AG04449 (cell line): Measurements from ENCODE around the gene APOLD1.
"Not testable (repeated sequence)": the region's sequence is repeated elsewhere in the genome, so short reads cannot be mapped to it uniquely, and the experiment has no call there.

Experiments
- CTCF ChIA-PET: fragments of 350-600 bp; formaldehyde crosslinking; extraction: SDS; loops from one replicate; lab custom pipeline; 2021; ENCODE audit warnings: antibody characterized with exemption; lab: Yijun Ruan, JAX
- POLR2A ChIA-PET: fragments of 400-600, 350-600 bp; formaldehyde crosslinking; extraction: SDS; loops from one replicate; lab custom pipeline; 2020; ENCODE audit warnings: antibody characterized with exemption, inconsistent platforms; lab: Yijun Ruan, JAX
- DNase-seq: peaks from one replicate; pipeline ENCODE4 v3.0.0-alpha.2; 2010; ENCODE audit warnings: low read depth, low spot score
- H3K4me3 ChIP-seq: 2 replicates; pipeline ENCODE4 v1.5.1; 2011; ENCODE audit warnings: low read depth, mild to moderate bottlenecking, control low read depth, low read length
- CTCF ChIP-seq: IDR thresholded peaks from one replicate; pipeline ENCODE4 v1.5.1; 2011; ENCODE audit warnings: mild to moderate bottlenecking, moderate library complexity, low read length, control low read depth, inconsistent platforms; ENCODE audit not compliant: insufficient read depth; ENCODE audit errors: missing control alignments

The APOLD1 gene

GRCh38 chr12:12796928-12797793 lies 11.7 kb downstream of the APOLD1 start:
- H3K4me3 ChIP-seq, result no peak overlapping the region
- CTCF ChIA-PET, result interaction anchor here (1.5 to 7.1 kb wide), 3 partner anchors 9 to 119 kb away, joined by 5 to 64 read pairs (median 8); partner anchors contain the start of gene DDX47
- no peak for TF ChIP-seq CTCF
- DNase-seq, result no peak
- POLR2A ChIA-PET, result no interaction called here

DNA sequence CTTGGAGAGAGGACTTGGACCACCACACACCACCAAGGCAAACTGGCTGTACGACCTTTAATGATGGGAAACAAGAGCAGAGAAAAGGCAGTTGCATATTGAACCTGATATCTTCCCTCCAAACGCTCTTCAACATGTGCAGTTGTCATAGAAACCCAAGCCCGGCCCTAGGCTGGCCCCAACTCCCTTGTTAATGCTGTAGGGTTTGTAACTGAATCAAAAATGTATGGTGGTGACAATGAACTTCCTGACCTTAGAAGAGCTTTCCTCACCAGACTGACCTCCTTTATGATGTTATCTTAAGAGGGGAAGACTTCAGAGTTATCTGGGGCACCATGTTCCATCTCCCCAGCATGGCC lies 12.3 kb downstream of the APOLD1 start:
- no peak overlapping the region for H3K4me3 ChIP-seq
- POLR2A ChIA-PET, result no interaction called here
- no peak for DNase-seq
- CTCF ChIA-PET, result interaction anchor here (1.5 to 7.1 kb wide), 3 partner anchors 9 to 118 kb away, joined by 5 to 64 read pairs (median 8); partner anchors contain the start of gene DDX47
- no peak for TF ChIP-seq CTCF

DNA sequence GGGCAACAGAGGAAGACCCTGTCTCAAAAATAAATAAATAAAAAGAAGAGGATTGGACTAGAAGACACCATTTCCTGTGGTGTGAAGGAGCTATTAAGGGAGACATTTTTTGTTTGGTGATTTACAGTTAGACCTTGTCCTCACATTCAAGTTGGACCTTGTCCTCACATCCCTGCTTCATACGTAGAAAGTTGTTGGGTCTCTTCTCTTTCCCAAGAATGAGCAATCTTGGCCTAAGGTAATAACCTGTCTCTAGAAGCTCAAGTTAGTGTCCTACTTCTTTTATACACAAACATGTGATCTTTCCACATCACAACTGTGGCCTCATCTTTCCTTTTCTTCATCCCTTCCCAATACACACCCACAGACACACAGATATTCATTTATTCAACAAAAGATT lies 13.0 kb downstream of the APOLD1 start:
- no peak for TF ChIP-seq CTCF
- no peak overlapping the region for H3K4me3 ChIP-seq
- ChIA-PET CTCF (interaction anchor here (1.5 to 7.1 kb wide), 4 partner anchors 10 to 117 kb away, joined by 5 to 64 read pairs (median 7); partner anchors contain the start of gene DDX47), POLR2A (no interaction called here)
- no peak for DNase-seq

DNA sequence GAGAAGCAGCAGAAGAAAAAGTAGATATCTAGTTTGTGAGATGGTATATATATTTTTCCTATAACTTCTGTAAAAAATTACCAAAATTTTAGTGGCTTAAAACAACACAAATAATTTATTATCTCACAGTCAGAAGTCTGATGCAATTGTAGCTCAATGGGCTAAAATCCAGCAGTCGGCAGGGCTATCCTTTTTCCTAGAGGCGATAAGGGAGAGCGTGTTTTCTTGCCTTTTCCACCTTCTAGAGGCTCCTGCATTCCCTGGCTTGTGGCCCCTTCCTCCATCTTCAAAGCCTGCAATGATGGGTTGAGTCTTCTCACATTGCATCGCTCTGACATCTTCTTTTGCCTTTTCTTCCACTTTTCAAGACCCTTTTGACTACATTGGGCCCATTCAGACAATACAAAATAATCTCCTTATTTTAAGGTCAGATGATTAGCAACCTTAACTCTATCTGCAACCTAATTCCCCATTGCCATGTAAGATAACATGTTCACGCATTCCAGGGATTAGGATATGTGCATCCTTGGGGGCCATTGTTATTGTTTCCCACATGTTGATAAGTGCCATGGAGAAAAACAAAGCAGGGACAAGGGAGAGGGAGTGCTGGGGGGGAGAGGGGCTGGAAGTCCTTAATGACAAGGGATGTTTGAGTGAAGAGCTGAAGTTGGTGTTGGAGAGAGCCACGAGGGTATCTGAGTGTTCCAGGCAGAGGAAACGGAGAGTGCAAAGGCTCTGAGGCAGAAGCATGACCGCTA lies 13.9 kb downstream of the APOLD1 start:
- CTCF ChIA-PET, result interaction anchor here (1.9 to 7.1 kb wide), 3 partner anchors 11 to 117 kb away, joined by 6 to 64 read pairs (median 8); no protein-coding TSS in a partner anchor

GRCh38 chr12:12800406-12801180 lies 15.1 kb downstream of the APOLD1 start:
- TF ChIP-seq CTCF, result no peak
- ChIA-PET CTCF (interaction anchor here (2.2 to 7.1 kb wide), 2 partner anchors 10 to 12 kb away, joined by 6 to 64 read pairs; no protein-coding TSS in a partner anchor), POLR2A (no interaction called here)
- no peak for DNase-seq
- no peak overlapping the region for H3K4me3 ChIP-seq

More for the DNA sequence above, 13.9 kb downstream of the APOLD1 start:
- POLR2A ChIA-PET, result no interaction called here
- TF ChIP-seq CTCF, result no peak
- DNase-seq, result no peak
- no peak overlapping the region for H3K4me3 ChIP-seq

DNA sequence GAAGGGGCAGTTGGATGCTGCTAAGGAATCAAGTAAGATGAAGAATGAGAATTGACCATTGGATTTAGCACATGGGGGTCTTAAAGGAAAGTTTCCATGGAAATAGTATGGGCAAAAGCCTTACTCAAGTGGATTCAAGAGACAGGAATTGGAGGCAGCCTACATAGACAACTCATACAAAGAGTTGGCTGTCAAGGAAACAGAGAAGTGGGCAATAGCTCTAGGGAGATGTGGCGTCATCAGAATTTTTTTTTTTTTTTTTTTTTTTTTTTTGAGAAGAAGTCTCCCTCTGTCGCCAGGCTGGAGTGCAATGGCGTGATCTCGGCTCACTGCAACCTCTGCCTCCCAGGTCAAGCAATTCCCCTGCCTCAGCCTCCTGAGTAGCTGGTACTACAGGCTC lies 16.2 kb downstream of the APOLD1 start:
- POLR2A ChIA-PET, H3K4me3 ChIP-seq, DNase-seq: not testable (repeated sequence)
- CTCF ChIA-PET, result interaction anchor here (7.1 kb wide), 1 partner anchor 13 kb away, joined by 64 read pairs; no protein-coding TSS in a partner anchor
